WTC11 (cell line): Measurements from ENCODE around the gene NKPD1.

ENCODE experiments used
- FOXK1 ChIP-seq: sonication (generic); formaldehyde crosslinking; IDR thresholded peaks from 2 replicates; pipeline ENCODE4 v1.8.0; 2022; ENCODE audit warnings: mild to moderate bottlenecking, moderate library complexity, missing genetic modification reagents
- JAZF1 ChIP-seq: fragments of 250-450 bp; sonication (Bioruptor Pico); IDR thresholded peaks from 2 replicates; pipeline ENCODE4 v1.9.0; 2021; ENCODE audit warnings: moderate library complexity, mild to moderate bottlenecking, inconsistent platforms
- TCF7 ChIP-seq: sonication (generic); formaldehyde crosslinking; IDR thresholded peaks from 2 replicates; pipeline ENCODE4 v1.8.0; 2022; ENCODE audit warnings: mild to moderate bottlenecking, low read depth, missing genetic modification reagents, moderate library complexity
- TEAD4 ChIP-seq: sonication (generic); formaldehyde crosslinking; IDR thresholded peaks from 2 replicates; pipeline ENCODE4 v1.8.0; 2022; ENCODE audit warnings: mild to moderate bottlenecking, missing genetic modification reagents
- ZNF263 ChIP-seq: sonication (generic); formaldehyde crosslinking; IDR thresholded peaks from 2 replicates; pipeline ENCODE4 v1.8.1; 2022; ENCODE audit warnings: low read depth, mild to moderate bottlenecking, moderate library complexity, missing genetic modification reagents
- TF ChIP-seq, protein P1 (sequence below): fragments of 200-600 bp; IDR thresholded peaks from 2 replicates; pipeline ENCODE4 v1.8.0; 2022; ENCODE audit warnings: antibody characterized with exemption
- TF ChIP-seq, protein P2 (sequence below): fragments of 250-450 bp; sonication (Bioruptor Pico); IDR thresholded peaks from 2 replicates; pipeline ENCODE4 v1.8.0; 2021; ENCODE audit warnings: mild to moderate bottlenecking
- TF ChIP-seq, protein P3 (sequence below): sonication (generic); formaldehyde crosslinking; IDR thresholded peaks from 2 replicates; pipeline ENCODE4 v1.8.1; 2023; ENCODE audit warnings: mild to moderate bottlenecking, moderate library complexity, missing genetic modification reagents
- TF ChIP-seq, protein P4 (sequence below): sonication (generic); formaldehyde crosslinking; conservative IDR thresholded peaks from 2 replicates; pipeline ENCODE4 v1.8.1; 2023; ENCODE audit warnings: mild to moderate bottlenecking, low read depth, missing genetic modification reagents, moderate library complexity
- TF ChIP-seq, protein P5 (sequence below): fragments of 250-450 bp; sonication (Bioruptor Pico); IDR thresholded peaks from 2 replicates; pipeline ENCODE4 v2.1.2; 2022; ENCODE audit warnings: mild to moderate bottlenecking, moderate library complexity
- TF ChIP-seq, protein P6 (sequence below): sonication (generic); formaldehyde crosslinking; IDR thresholded peaks from 2 replicates; pipeline ENCODE4 v1.8.1; 2023; ENCODE audit warnings: mild to moderate bottlenecking, missing genetic modification reagents, moderate library complexity
- TF ChIP-seq, protein P7 (sequence below): sonication (generic); formaldehyde crosslinking; IDR thresholded peaks from 2 replicates; pipeline ENCODE4 v1.8.1; 2023; ENCODE audit warnings: mild to moderate bottlenecking, missing genetic modification reagents, borderline replicate concordance
- TF ChIP-seq, protein P8 (sequence below): sonication (generic); formaldehyde crosslinking; IDR thresholded peaks from 2 replicates; pipeline ENCODE4 v1.8.0; 2022; ENCODE audit warnings: mild to moderate bottlenecking, missing genetic modification reagents
- TF ChIP-seq, protein P9 (sequence below): sonication (generic); formaldehyde crosslinking; IDR thresholded peaks from 2 replicates; pipeline ENCODE4 v1.8.1; 2023; ENCODE audit warnings: mild to moderate bottlenecking, missing genetic modification reagents, moderate library complexity

DNA sequence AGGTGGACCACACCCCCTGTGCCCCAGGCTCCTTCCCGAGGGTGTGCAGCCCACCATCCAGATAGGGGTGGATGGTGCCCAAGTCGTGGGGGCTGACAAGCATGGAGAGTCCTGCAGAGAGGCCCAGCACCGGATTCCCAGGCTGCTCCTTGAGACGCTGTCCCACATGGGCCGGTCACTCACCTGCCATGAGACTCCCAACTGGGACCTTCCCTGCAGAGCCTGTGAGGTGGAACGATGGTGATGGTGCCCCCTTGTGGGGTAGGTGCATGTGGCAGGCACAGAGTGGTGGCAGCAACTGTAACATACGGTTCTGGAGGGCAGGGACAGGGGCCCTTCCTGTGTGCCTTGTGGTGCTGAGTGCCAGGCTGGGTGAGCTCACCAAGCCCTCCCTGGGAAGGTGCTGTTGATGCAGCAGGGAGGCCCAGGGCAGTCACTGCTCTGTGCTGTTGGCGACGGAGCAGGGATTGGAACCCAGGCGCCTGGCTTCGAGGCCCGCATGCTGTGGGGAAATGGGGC lies 34.7 kb downstream of the NKPD1 start:
- TF ChIP-seq, protein P1, sequence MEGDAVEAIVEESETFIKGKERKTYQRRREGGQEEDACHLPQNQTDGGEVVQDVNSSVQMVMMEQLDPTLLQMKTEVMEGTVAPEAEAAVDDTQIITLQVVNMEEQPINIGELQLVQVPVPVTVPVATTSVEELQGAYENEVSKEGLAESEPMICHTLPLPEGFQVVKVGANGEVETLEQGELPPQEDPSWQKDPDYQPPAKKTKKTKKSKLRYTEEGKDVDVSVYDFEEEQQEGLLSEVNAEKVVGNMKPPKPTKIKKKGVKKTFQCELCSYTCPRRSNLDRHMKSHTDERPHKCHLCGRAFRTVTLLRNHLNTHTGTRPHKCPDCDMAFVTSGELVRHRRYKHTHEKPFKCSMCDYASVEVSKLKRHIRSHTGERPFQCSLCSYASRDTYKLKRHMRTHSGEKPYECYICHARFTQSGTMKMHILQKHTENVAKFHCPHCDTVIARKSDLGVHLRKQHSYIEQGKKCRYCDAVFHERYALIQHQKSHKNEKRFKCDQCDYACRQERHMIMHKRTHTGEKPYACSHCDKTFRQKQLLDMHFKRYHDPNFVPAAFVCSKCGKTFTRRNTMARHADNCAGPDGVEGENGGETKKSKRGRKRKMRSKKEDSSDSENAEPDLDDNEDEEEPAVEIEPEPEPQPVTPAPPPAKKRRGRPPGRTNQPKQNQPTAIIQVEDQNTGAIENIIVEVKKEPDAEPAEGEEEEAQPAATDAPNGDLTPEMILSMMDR = peak; percentile 76
- TF ChIP-seq, protein P2, sequence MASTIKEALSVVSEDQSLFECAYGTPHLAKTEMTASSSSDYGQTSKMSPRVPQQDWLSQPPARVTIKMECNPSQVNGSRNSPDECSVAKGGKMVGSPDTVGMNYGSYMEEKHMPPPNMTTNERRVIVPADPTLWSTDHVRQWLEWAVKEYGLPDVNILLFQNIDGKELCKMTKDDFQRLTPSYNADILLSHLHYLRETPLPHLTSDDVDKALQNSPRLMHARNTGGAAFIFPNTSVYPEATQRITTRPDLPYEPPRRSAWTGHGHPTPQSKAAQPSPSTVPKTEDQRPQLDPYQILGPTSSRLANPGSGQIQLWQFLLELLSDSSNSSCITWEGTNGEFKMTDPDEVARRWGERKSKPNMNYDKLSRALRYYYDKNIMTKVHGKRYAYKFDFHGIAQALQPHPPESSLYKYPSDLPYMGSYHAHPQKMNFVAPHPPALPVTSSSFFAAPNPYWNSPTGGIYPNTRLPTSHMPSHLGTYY (CRISPR knock-in tag) = no peak
- TF ChIP-seq ZNF263 (CRISPR knock-in tag) (no peak), TCF7 (no peak), FOXK1 (no peak), TEAD4 (no peak), JAZF1 (CRISPR knock-in tag) (no peak)
- TF ChIP-seq, protein P3, sequence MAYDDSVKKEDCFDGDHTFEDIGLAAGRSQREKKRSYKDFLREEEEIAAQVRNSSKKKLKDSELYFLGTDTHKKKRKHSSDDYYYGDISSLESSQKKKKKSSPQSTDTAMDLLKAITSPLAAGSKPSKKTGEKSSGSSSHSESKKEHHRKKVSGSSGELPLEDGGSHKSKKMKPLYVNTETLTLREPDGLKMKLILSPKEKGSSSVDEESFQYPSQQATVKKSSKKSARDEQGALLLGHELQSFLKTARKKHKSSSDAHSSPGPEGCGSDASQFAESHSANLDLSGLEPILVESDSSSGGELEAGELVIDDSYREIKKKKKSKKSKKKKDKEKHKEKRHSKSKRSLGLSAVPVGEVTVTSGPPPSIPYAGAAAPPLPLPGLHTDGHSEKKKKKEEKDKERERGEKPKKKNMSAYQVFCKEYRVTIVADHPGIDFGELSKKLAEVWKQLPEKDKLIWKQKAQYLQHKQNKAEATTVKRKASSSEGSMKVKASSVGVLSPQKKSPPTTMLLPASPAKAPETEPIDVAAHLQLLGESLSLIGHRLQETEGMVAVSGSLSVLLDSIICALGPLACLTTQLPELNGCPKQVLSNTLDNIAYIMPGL (CRISPR knock-in tag) = no peak
- TF ChIP-seq, protein P4, sequence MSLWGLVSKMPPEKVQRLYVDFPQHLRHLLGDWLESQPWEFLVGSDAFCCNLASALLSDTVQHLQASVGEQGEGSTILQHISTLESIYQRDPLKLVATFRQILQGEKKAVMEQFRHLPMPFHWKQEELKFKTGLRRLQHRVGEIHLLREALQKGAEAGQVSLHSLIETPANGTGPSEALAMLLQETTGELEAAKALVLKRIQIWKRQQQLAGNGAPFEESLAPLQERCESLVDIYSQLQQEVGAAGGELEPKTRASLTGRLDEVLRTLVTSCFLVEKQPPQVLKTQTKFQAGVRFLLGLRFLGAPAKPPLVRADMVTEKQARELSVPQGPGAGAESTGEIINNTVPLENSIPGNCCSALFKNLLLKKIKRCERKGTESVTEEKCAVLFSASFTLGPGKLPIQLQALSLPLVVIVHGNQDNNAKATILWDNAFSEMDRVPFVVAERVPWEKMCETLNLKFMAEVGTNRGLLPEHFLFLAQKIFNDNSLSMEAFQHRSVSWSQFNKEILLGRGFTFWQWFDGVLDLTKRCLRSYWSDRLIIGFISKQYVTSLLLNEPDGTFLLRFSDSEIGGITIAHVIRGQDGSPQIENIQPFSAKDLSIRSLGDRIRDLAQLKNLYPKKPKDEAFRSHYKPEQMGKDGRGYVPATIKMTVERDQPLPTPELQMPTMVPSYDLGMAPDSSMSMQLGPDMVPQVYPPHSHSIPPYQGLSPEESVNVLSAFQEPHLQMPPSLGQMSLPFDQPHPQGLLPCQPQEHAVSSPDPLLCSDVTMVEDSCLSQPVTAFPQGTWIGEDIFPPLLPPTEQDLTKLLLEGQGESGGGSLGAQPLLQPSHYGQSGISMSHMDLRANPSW (CRISPR knock-in tag) = no peak
- TF ChIP-seq, protein P5, sequence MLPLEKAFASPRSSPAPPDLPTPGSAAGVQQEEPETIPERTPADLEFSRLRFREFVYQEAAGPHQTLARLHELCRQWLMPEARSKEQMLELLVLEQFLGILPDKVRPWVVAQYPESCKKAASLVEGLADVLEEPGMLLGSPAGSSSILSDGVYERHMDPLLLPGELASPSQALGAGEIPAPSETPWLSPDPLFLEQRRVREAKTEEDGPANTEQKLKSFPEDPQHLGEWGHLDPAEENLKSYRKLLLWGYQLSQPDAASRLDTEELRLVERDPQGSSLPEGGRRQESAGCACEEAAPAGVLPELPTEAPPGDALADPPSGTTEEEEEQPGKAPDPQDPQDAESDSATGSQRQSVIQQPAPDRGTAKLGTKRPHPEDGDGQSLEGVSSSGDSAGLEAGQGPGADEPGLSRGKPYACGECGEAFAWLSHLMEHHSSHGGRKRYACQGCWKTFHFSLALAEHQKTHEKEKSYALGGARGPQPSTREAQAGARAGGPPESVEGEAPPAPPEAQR (CRISPR knock-in tag) = no peak
- TF ChIP-seq, protein P6, sequence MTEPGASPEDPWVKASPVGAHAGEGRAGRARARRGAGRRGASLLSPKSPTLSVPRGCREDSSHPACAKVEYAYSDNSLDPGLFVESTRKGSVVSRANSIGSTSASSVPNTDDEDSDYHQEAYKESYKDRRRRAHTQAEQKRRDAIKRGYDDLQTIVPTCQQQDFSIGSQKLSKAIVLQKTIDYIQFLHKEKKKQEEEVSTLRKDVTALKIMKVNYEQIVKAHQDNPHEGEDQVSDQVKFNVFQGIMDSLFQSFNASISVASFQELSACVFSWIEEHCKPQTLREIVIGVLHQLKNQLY = no peak
- TF ChIP-seq, protein P7, sequence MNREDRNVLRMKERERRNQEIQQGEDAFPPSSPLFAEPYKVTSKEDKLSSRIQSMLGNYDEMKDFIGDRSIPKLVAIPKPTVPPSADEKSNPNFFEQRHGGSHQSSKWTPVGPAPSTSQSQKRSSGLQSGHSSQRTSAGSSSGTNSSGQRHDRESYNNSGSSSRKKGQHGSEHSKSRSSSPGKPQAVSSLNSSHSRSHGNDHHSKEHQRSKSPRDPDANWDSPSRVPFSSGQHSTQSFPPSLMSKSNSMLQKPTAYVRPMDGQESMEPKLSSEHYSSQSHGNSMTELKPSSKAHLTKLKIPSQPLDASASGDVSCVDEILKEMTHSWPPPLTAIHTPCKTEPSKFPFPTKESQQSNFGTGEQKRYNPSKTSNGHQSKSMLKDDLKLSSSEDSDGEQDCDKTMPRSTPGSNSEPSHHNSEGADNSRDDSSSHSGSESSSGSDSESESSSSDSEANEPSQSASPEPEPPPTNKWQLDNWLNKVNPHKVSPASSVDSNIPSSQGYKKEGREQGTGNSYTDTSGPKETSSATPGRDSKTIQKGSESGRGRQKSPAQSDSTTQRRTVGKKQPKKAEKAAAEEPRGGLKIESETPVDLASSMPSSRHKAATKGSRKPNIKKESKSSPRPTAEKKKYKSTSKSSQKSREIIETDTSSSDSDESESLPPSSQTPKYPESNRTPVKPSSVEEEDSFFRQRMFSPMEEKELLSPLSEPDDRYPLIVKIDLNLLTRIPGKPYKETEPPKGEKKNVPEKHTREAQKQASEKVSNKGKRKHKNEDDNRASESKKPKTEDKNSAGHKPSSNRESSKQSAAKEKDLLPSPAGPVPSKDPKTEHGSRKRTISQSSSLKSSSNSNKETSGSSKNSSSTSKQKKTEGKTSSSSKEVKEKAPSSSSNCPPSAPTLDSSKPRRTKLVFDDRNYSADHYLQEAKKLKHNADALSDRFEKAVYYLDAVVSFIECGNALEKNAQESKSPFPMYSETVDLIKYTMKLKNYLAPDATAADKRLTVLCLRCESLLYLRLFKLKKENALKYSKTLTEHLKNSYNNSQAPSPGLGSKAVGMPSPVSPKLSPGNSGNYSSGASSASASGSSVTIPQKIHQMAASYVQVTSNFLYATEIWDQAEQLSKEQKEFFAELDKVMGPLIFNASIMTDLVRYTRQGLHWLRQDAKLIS (CRISPR knock-in tag) = no peak
- TF ChIP-seq, protein P8, sequence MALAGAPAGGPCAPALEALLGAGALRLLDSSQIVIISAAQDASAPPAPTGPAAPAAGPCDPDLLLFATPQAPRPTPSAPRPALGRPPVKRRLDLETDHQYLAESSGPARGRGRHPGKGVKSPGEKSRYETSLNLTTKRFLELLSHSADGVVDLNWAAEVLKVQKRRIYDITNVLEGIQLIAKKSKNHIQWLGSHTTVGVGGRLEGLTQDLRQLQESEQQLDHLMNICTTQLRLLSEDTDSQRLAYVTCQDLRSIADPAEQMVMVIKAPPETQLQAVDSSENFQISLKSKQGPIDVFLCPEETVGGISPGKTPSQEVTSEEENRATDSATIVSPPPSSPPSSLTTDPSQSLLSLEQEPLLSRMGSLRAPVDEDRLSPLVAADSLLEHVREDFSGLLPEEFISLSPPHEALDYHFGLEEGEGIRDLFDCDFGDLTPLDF (CRISPR knock-in tag) = no peak
- TF ChIP-seq, protein P9, sequence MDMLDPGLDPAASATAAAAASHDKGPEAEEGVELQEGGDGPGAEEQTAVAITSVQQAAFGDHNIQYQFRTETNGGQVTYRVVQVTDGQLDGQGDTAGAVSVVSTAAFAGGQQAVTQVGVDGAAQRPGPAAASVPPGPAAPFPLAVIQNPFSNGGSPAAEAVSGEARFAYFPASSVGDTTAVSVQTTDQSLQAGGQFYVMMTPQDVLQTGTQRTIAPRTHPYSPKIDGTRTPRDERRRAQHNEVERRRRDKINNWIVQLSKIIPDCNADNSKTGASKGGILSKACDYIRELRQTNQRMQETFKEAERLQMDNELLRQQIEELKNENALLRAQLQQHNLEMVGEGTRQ (CRISPR knock-in tag) = no peak
